Thyroid gland (tissue), 4 donors: Measurements from ENCODE around the gene FHIT.

ENCODE experiments used
- CTCF ChIP-seq, 6 experiments: fragments of 200-600 bp in 3 of 6; fragments of 450-650 bp in 3 of 6; sonication (generic) in 3 of 6; IDR thresholded peaks; one replicate each; pipeline ENCODE4 v1.5.1; 2016 to 2019; ENCODE audit warnings: antibody characterized with exemption in 6 of 6, mild to moderate bottlenecking in 2 of 6, inconsistent platforms in 1 of 6, moderate library complexity in 1 of 6
- POLR2A ChIP-seq, 2 donors: fragments of 450-650 bp; IDR thresholded peaks; one replicate each; pipeline ENCODE4 v1.6.1; 2017; ENCODE audit warnings: antibody characterized with exemption in 2 of 2, mild to moderate bottlenecking in 2 of 2, moderate library complexity in 1 of 2

GRCh38 chr3:61268644-61269043 lies 17.4 kb upstream of the FHIT start:
- TF ChIP-seq CTCF (IDR thresholded peaks at IDR 0.05): no peak
- no peak for TF ChIP-seq POLR2A (IDR thresholded peaks at IDR 0.05)
